GM19238 (cell line): Measurements from ENCODE around the gene PFN4.
A peak's percentile ranks its signal among the peaks of the same experiment; 100 is the strongest.

Source experiments
- DNase-seq: peaks from one replicate; pipeline ENCODE4 v3.0.0; 2011; ENCODE audit warnings: low spot score; ENCODE audit not compliant: insufficient read length

PFN4 gene

DNA sequence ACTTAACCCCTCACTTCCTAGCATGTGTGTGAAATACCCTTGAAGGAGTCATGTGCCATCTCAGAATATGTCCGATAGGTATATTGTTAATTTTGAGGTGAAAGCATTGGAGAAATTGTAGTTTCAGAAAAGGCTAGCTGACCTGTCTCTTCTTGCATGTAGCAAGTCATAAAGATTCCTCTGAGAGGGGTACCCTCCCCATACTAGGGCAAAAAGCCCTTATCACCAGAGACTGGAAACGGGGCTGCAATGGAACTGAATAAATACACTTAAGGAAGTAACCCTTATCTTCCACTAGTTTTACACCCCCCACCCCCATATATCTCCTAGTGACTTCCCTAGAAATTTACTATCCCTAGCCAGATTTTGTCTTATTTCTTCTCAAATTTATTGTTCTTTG, 45.3 kb downstream of the PFN4 start:
- no peak for DNase-seq

DNA sequence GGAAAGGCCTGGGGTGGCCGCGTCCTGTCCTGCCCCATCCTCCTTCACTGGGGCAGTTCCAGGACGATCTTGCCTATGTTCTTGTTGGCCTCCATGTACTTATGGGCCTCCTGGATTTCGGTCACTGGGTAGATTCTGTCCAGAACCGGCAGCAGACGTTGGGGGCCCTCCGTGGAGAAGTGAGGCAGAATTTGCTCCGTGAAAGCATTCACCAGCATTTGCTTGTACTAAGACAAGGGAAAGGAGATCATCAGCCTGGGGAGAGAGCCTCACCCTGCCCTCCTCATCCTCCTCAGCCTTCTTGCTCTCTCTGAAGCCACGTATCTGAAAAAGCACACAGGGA, 45.6 kb downstream of the PFN4 start:
- DNase-seq = no peak

DNA sequence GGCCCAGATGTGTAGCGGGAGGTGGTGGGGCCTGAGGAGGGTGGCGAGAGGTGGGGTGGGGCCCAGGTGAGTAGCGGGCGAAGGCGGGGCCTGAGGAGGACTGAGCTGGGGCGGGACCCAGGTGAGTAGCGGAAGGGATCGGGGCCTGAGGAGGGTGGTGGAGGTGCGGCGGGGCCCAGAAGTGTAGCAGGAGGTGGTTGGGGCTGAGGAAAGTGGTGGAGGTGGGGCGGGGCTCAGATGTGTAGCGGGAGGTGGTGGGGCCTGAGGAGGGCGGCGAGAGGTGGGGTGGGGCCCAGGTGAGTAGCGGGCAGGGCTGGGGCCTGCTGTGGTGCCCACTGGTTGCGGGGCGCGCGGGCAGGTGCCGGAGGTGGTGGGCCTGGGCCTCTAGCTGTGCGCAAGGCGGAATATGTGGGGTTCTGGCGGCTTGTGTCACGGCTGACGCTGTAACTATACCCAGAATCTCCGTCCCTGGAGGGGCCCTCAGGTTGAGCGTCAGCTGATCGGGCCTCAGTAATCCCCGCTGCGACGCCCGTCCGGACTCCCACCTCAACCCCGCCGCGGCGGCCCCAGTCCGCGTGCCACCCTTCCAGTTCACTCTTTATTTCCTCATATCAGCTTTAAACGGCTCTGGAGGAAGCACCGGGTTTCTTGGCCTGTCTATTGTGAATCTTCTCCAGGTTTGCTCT, 46.1 kb downstream of the PFN4 start:
- no peak for DNase-seq

DNA sequence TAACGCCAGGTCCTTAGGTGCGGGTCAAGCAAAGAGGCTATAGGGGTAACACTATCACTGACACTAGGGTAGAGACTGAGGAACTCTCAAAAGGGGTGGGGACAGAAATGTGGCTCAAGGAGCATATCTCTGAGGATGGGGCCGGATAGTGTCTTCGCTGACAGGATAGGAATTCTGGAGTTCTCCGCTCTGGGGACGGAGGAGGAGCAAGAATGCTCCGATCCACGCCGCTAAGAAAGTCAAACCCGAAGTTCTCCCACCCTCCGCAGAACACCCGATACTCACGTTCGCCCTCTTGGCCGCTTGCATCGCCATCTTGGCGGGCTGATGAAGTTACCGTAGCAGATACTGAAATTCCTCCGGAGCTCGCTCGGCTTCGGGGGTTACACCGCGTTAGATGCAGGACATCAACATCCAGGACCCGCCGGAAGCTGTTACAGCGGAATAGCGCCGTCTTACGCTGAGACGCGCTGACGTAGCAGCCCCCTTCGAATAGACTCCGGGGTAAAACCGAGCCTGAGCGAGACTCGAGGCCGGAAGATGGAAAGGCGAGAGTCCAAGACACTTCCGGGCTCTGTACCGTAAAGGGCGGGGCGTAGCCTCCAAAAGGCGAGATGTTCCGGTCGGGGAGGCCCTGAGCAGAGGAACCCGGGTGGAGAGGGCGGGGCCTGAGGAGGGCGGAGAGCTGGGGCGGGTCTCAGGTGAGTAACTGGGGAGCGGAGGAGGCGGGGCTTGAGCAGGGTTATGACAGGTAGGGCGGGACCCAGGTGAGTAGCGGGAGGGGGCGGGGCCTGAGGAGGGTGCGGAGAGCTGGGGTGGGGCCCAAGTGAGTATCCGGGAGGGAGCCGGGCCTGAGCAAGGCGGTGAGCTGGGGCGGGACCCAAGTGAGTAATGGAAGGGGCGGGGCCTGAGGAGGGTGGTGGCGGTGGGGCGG, 47.0 kb downstream of the PFN4 start, which contains the start of gene SF3B6:
SF3B6 (minus strand) TSS at position 412 of the 934 bp plus-strand sequence; CDS start at position 315, 97 bp downstream.
- DNase-seq = peak; percentile 89

DNA sequence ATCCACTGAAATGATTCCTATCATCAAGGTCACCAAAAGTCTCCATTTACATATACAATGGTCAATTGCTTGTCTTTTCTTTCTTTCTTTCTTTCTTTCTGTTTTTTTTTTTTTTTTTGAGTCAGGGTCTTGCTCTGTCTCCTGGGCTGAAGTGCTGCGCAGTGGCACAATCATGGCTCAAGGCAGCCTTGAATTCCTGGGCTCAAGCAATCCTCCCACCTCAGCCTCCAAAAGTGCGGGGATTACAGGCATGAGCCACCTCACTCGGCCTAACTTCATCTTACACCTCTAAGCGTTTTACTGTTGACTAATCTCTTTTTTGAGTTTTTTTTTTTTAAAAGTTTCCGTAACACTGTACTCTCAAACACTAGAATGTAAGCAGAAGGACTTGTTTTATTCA, 47.9 kb downstream of the PFN4 start:
- DNase-seq = no peak

DNA sequence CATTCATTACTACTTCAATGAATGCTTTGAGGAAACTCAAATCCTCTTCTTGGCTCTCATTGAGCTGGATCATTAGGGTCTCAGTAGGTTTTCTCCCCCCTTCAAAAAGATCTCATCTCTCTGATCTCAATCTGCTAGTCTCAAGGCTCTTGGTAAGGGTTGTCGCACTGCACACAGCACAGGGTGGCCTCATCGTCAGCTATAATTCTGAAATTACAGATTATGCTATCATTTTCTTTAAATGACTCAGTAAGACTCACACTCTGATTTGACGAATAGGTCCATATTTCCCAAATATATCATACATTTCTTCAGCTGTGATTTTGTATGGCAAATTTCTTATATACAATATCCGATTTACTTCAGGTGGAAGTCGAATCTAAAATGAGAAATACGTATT, 49.3 kb downstream of the PFN4 start:
- no peak for DNase-seq

DNA sequence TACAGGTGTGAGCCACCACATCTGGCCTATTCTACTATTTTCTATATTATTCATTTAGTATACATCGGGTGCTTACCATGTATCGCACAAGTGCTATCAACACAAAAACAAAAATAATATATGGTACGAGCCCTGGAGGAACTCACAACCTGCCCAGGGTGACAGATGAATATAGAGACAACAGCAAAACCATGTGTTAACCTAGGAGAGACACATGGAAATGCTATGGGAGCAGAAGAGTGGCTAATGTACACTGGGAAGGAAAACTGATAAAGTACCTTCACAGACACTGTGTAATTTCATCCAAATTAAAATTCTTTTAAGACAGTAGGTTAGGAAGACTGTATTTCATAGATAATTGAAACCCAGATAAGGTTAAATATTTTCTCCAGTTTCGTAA, 50.9 kb downstream of the PFN4 start:
- DNase-seq = no peak

DNA sequence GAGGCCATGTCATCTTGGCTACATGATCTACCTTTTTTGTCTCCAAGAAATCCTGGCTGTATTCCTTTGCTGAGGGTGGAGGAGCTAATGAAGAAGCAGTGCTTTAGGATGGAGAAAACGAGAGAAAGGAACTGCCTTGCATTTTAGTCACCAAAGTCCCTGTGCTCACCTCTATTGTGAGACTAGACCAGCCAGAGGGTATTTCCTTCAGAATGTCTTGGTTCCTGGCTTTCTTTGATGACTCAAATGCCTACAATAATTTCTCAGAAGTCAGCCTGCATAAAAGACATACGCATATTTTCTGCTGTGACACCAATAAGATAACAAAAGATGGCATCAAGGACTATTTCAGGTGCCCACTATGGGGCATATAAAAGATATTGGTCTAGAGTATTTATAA, 57.8 kb downstream of the PFN4 start:
- no peak for DNase-seq
